HepG2 (cell line): Measurements from ENCODE around the gene CMPK1. TPM values are rescaled to one million over a fixed set of nuclear protein-coding genes. Genes with fewer than 3 reads are reported as not detected.

Experiments
- ATAC-seq: fragments of 200-7000 bp; cut with Tn5 transposase; 3 replicates; pipeline ENCODE4 v1.9.1; 2020; ENCODE audit warnings: mild to moderate bottlenecking, moderate library complexity
- BruUV-seq: library from RNA; stranded (reverse); fragments of 400-500 nt; replicated peaks from 2 replicates; lab custom pipeline; 2021; lab: Mats Ljungman, UMichigan
- CTCF ChIA-PET: fragments of 300-600 bp; formaldehyde crosslinking; extraction: SDS; loops from one replicate; lab custom pipeline; 2021; ENCODE audit warnings: low total read pairs, inconsistent platforms, low intra/inter-chr PET ratio; lab: Yijun Ruan, JAX
- POLR2A ChIA-PET: fragments of 350-600 bp; sonication (Branson Sonifier 250); formaldehyde crosslinking; loops from one replicate; lab custom pipeline; 2020; ENCODE audit warnings: antibody characterized with exemption, inconsistent platforms; lab: Yijun Ruan, JAX
- DNase-seq: peaks from one replicate; pipeline ENCODE4 v3.0.0-alpha.2; 2015; ENCODE audit warnings: low spot score
- FAIRE-seq: peaks from 3 replicates; lab custom pipeline; 2011; peaks lifted over from hg19 to GRCh38; lab: Jason Lieb, UNC
- H2AFZ ChIP-seq: one replicate; pipeline ENCODE4 v1.6.1; 2011; ENCODE audit warnings: low read length, inconsistent platforms
- H3K27ac ChIP-seq: fragments of 300-600 bp; 3 replicates; pipeline ENCODE4 v1.8.0; 2011; ENCODE audit warnings: mixed run types, mild to moderate bottlenecking, mixed read lengths, low read length, inconsistent platforms; ENCODE audit not compliant: insufficient read depth; ENCODE audit errors: extremely low read length
- H3K27me3 ChIP-seq, 2 experiments: fragments of 200-600 bp in 1 of 2; 2 replicates in 1 of 2; 3 replicates in 1 of 2; pipeline versions ENCODE4 v1.6.0 to v1.8.0; 2011; ENCODE audit warnings: low read length in 2 of 2, mild to moderate bottlenecking in 2 of 2, moderate library complexity in 2 of 2, inconsistent platforms in 1 of 2; ENCODE audit not compliant: insufficient read depth in 2 of 2, control insufficient read depth in 1 of 2
- H3K36me3 ChIP-seq, 2 experiments: fragments of 200-600 bp in 1 of 2; replicated peaks in 1 of 2; 2 replicates in 1 of 2; 3 replicates in 1 of 2; pipeline versions ENCODE4 v1.5.1 to v1.8.0; 2011; ENCODE audit warnings: low read length in 2 of 2, inconsistent platforms in 1 of 2; ENCODE audit not compliant: insufficient read depth in 2 of 2, control insufficient read depth in 1 of 2
- H3K4me1 ChIP-seq: 2 replicates; pipeline ENCODE4 v1.5.1; 2012; ENCODE audit warnings: low read length, inconsistent platforms; ENCODE audit not compliant: insufficient read depth
- H3K4me2 ChIP-seq: 2 replicates; pipeline ENCODE4 v1.6.0; 2011; ENCODE audit warnings: low read depth, low read length, inconsistent platforms
- H3K4me3 ChIP-seq, 3 experiments: fragments of 200-600 bp in 1 of 3; sonication (generic), shearing (Covaris generic) in 1 of 3; replicated peaks in 1 of 3; 2 replicates each; pipeline ENCODE4 v1.5.1; 2011 to 2016; ENCODE audit warnings: low read length in 3 of 3, inconsistent platforms in 2 of 3, low read depth in 2 of 3, mild to moderate bottlenecking in 2 of 3, control low read depth in 1 of 3, mixed read lengths in 1 of 3; ENCODE audit not compliant: insufficient read depth in 1 of 3
- H3K79me2 ChIP-seq: one replicate; pipeline ENCODE4 v1.6.1; 2011; ENCODE audit warnings: low read length, inconsistent platforms; ENCODE audit not compliant: insufficient read depth
- H3K9ac ChIP-seq: 2 replicates; pipeline ENCODE4 v1.6.0; 2011; ENCODE audit warnings: mild to moderate bottlenecking, low read depth, low read length, inconsistent platforms; ENCODE audit not compliant: insufficient read depth
- H3K9me3 ChIP-seq: 2 replicates; pipeline ENCODE4 v1.5.1; 2012; ENCODE audit warnings: mild to moderate bottlenecking, low read length
- H4K20me1 ChIP-seq: 2 replicates; pipeline ENCODE4 v1.6.0; 2011; ENCODE audit warnings: inconsistent platforms, mild to moderate bottlenecking, low read length, moderate library complexity; ENCODE audit not compliant: insufficient read depth
- AHR ChIP-seq: IDR thresholded peaks from 2 replicates; pipeline ENCODE4 v1.6.1; 2018; ENCODE audit warnings: missing genetic modification reagents, missing compliant biosample characterization
- CEBPB ChIP-seq: IDR thresholded peaks from 2 replicates; pipeline ENCODE4 v1.6.1; 2011; ENCODE audit warnings: low read depth, low read length, improper control_type of control experiment, borderline replicate concordance
- GFI1 ChIP-seq: sonication (generic); formaldehyde crosslinking; IDR thresholded peaks from 2 replicates; pipeline ENCODE4 v1.5.0; 2020; ENCODE audit warnings: missing genetic modification reagents, mild to moderate bottlenecking, borderline replicate concordance
- GTF2F1 ChIP-seq: fragments of 150-350 bp; IDR thresholded peaks from 2 replicates; pipeline ENCODE4 v1.6.1; 2014; ENCODE audit warnings: low read length
- SP1 ChIP-seq, 2 experiments: fragments of 450-650 bp in 1 of 2; sonication (generic) in 1 of 2; formaldehyde crosslinking in 1 of 2; IDR thresholded peaks; 2 replicates each; pipeline versions ENCODE4 v1.4.0 to v1.6.1; 2016 to 2020; ENCODE audit warnings: missing genetic modification reagents in 1 of 2
- TBL1XR1 ChIP-seq: fragments of 150-350 bp; IDR thresholded peaks from 2 replicates; pipeline ENCODE4 v1.6.1; 2014; ENCODE audit warnings: borderline replicate concordance, low read length; ENCODE audit not compliant: partially characterized antibody
- TGIF2 ChIP-seq: IDR thresholded peaks from 2 replicates; pipeline ENCODE4 v1.6.1; 2016; ENCODE audit warnings: control low read depth, missing compliant biosample characterization
- U2AF2 ChIP-seq: fragments of 200-400 bp; formaldehyde crosslinking; IDR thresholded peaks from 2 replicates; pipeline ENCODE4 v1.6.1; 2017; ENCODE audit warnings: low read depth, mild to moderate bottlenecking, low read length
- ZFP82 ChIP-seq: sonication (generic); formaldehyde crosslinking; IDR thresholded peaks from 2 replicates; pipeline ENCODE4 v1.5.1; 2020; ENCODE audit warnings: mild to moderate bottlenecking, missing genetic modification reagents, borderline replicate concordance
- ZNF605 ChIP-seq: sonication (generic); formaldehyde crosslinking; IDR thresholded peaks from 2 replicates; pipeline ENCODE4 v1.8.0; 2022; ENCODE audit warnings: mild to moderate bottlenecking, missing genetic modification reagents
- ZNF761 ChIP-seq: sonication (generic); formaldehyde crosslinking; conservative IDR thresholded peaks from 2 replicates; pipeline ENCODE4 v1.4.0; 2020; ENCODE audit warnings: mild to moderate bottlenecking, missing genetic modification reagents
- ZNF841 ChIP-seq: sonication (generic); formaldehyde crosslinking; IDR thresholded peaks from 2 replicates; pipeline ENCODE4 v1.8.1; 2023; ENCODE audit warnings: missing genetic modification reagents, borderline replicate concordance
- WGBS: methylation state at CpG from one replicate; pipeline ENCODE4 v1.1.6; 2017; ENCODE audit warnings: low lambda C conversion rate; 5-methylcytosine and 5-hydroxymethylcytosine counted together
- in situ Hi-C: cut with HindIII; loops from 2 replicates; pipeline ENCODE4 v1.10.0; 2017; ENCODE audit warnings: low pct_unique_long_range_greater_than_20kb; ENCODE audit not compliant: extremely low pct_ligation_motif_present
- intact Hi-C: fragments of 100-400 bp; cut with micrococcal nuclease; formaldehyde crosslinking; loops from one replicate; pipeline ENCODE4 v1.10.0; 2022; ENCODE audit not compliant: unreplicated experiment
- polyA plus RNA-seq, 8 experiments: library from polyadenylated mRNA; depleted of rRNA in 3 of 8; stranded (reverse) in 7 of 8; unstranded in 1 of 8; fragments of >200 nt; fragmentation: Illumina TruSeq in 4 of 8; extraction: Trizol in 4 of 8; gene quantifications; 2 replicates each; pipeline versions ENCODE4 v1.2.1 to v1.2.3, GENCODE V29; 2011 to 2016; ENCODE audit warnings: low read depth in 4 of 8, missing spikeins in 1 of 8, mixed read lengths in 1 of 8; ENCODE audit not compliant: insufficient read depth in 1 of 8
- total RNA-seq, 5 experiments: library from RNA; depleted of rRNA; stranded (reverse); fragments of >200 nt; fragmentation: Illumina TruSeq; extraction: Trizol; gene quantifications; 2 replicates each; pipeline ENCODE4 v1.2.3, GENCODE V29; 2016; ENCODE audit warnings: low read depth in 1 of 5
- TF ChIP-seq, protein P1 (sequence below): sonication (generic); formaldehyde crosslinking; IDR thresholded peaks from 2 replicates; pipeline ENCODE4 v1.4.0; 2020; ENCODE audit warnings: missing genetic modification reagents
- TF ChIP-seq, protein P2 (sequence below): IDR thresholded peaks from 2 replicates; pipeline ENCODE4 v1.6.1; 2012; ENCODE audit warnings: low read depth, low read length, improper control_type of control experiment
- TF ChIP-seq, protein P3 (sequence below): sonication (generic); formaldehyde crosslinking; IDR thresholded peaks from 2 replicates; pipeline ENCODE4 v1.8.0; 2022; ENCODE audit warnings: missing genetic modification reagents, mild to moderate bottlenecking, inconsistent platforms, borderline replicate concordance

The CMPK1 gene
- total and polyA plus RNA-seq, 2 of the 13 experiments (the other 11 are each of a cell fraction or from before 2014, with no cell fraction given): 38.3 to 92.0 TPM

DNA sequence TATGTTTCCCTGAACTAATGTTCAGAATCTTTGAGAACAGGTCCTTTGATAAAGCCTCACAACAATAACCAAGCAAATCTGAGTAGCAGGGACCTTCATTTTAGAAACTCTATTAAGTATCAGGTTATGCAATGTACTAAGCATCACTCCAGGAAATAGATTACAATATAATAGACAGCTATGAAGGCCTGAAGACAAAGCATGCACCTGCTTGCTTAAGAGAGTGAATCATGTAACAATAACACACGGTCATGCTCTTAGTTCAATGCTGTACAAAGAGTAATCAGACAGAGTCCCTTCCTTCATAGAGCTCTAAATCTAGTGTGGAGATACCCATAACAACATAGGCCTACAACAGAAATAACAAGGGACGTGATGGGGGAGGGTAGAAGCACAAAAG is 8.1 kb upstream of the CMPK1 start:
- FAIRE-seq: no peak
- Histone ChIP-seq H3K36me3 (no peaks in the 10 kb centered on the region), H3K4me3 (no peak overlapping the region), H3K79me2 (no peaks in the 10 kb centered on the region), H3K27me3 (no peaks in the 10 kb centered on the region), H3K4me2 (no peak overlapping the region), H3K9ac (no peak overlapping the region), H4K20me1 (no peaks in the 10 kb centered on the region), H3K27ac (no peak overlapping the region), H3K4me1 (peaks cover 18% of the 10 kb centered on the region), H3K9me3 (no peaks in the 10 kb centered on the region), H2AFZ (no peak overlapping the region)
- peak; percentile 54; the same call in 2 of the 3 replicates for ATAC-seq
- ChIA-PET POLR2A (interaction anchor here (0.7 to 3.1 kb wide), 3 partner anchors 8 to 649 kb away, joined by 3 to 21 read pairs (median 4); partner anchors contain the start of genes CMPK1 and STIL), CTCF (no interaction called here)
- WGBS: 24% methylated on average over 2 of the region's 2 CpGs
- BruUV-seq: no TSS peak
- TF ChIP-seq ZNF605 (CRISPR knock-in tag): no peak
- no peak for TF ChIP-seq AHR (CRISPR knock-in tag)
- TF ChIP-seq CEBPB: 0 out of 2 replicates have a peak, but pooled peaks have one; percentile 15
- in situ Hi-C loops: no loop called here
- intact Hi-C loops: no loop called here
- no peak for DNase-seq

DNA sequence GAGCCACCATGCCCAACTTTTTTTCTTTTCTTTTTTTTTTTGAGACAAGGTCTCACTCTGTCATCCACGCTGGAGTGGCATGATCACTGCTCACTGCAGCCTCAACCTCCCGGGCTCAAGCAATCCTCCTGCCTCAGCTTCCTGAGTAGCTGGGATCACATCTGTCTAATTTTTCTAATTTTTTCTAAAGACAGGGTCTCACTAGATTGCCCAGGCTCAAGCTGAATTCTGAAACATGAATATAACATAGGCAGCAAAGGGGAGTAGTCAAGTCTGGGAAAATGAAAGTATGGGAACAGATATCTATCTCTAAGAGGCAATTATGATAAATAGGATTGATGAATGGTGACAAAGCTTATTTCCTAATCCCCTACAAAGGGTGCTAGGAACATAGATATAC is 7.3 kb upstream of the CMPK1 start:
- no peak overlapping the region for H3K9ac ChIP-seq
- TF ChIP-seq GFI1 (CRISPR knock-in tag): no peak
- TF ChIP-seq ZNF761: no peak
- TF ChIP-seq ZFP82 (CRISPR knock-in tag): no peak
- TF ChIP-seq GTF2F1: no peak
- TF ChIP-seq, protein P1, sequence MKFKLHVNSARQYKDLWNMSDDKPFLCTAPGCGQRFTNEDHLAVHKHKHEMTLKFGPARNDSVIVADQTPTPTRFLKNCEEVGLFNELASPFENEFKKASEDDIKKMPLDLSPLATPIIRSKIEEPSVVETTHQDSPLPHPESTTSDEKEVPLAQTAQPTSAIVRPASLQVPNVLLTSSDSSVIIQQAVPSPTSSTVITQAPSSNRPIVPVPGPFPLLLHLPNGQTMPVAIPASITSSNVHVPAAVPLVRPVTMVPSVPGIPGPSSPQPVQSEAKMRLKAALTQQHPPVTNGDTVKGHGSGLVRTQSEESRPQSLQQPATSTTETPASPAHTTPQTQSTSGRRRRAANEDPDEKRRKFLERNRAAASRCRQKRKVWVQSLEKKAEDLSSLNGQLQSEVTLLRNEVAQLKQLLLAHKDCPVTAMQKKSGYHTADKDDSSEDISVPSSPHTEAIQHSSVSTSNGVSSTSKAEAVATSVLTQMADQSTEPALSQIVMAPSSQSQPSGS (CRISPR knock-in tag): no peak
- no peak for TF ChIP-seq TGIF2 (CRISPR knock-in tag)
- TF ChIP-seq SP1 (IDR thresholded peaks at IDR 0.05): no peak
- no peak for TF ChIP-seq SP1 (CRISPR knock-in tag; IDR thresholded peaks at IDR 0.05)
- TF ChIP-seq, protein P2, sequence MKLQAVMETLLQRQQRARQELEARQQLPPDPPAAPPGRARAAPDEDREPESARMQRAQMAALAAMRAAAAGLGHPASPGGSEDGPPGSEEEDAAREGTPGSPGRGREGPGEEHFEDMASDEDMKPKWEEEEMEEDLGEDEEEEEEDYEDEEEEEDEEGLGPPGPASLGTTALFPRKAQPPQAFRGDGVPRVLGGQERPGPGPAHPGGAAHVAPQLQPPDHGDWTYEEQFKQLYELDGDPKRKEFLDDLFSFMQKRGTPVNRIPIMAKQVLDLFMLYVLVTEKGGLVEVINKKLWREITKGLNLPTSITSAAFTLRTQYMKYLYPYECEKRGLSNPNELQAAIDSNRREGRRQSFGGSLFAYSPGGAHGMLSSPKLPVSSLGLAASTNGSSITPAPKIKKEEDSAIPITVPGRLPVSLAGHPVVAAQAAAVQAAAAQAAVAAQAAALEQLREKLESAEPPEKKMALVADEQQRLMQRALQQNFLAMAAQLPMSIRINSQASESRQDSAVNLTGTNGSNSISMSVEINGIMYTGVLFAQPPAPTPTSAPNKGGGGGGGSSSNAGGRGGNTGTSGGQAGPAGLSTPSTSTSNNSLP: no peak
- TF ChIP-seq ZNF841 (CRISPR knock-in tag): no peak
- no peak for TF ChIP-seq TBL1XR1
- no peak for TF ChIP-seq U2AF2
- TF ChIP-seq, protein P3, sequence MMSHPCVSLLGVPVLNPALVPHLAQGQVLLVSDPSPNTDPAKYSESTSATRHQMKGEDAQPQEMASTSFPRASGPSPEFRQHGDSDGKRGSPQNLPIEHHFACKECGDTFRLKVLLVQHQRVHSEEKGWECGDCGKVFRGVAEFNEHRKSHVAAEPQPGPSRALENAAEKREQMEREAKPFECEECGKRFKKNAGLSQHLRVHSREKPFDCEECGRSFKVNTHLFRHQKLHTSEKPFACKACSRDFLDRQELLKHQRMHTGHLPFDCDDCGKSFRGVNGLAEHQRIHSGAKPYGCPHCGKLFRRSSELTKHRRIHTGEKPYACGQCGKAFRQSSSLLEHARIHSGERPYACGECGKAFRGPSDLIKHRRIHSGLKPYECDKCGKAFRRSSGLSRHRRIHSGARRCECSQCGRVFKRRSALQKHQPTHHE (CRISPR knock-in tag): no peak

More for the DNA sequence above, 7.3 kb upstream of the CMPK1 start:
- POLR2A ChIA-PET: interaction anchor here (1.4 kb wide), 1 partner anchor 12 kb away, joined by 3 read pairs; the partner anchor contains the start of gene STIL
- ATAC-seq (no peak), DNase-seq (no peak), FAIRE-seq (no peak)
- Histone ChIP-seq H3K27me3 (no peaks in the 10 kb centered on the region), H2AFZ (no peak overlapping the region), H3K4me2 (no peak overlapping the region), H3K9me3 (no peaks in the 10 kb centered on the region), H3K79me2 (no peaks in the 10 kb centered on the region), H3K36me3 (no peaks in the 10 kb centered on the region), H3K27ac (no peak overlapping the region), H3K4me1 (peaks cover 18% of the 10 kb centered on the region), H3K4me3 (no peak overlapping the region), H4K20me1 (no peaks in the 10 kb centered on the region)
- CTCF ChIA-PET: no interaction called here
- intact Hi-C loops (no loop called here), in situ Hi-C loops (no loop called here)
- WGBS: 60% methylated on average over 2 of the region's 2 CpGs
- no TSS peak for BruUV-seq
